GM23338 (cell line): ENCODE results near the gene SLC17A1. TPM values are rescaled to one million over a fixed set of nuclear protein-coding genes. Genes with fewer than 3 reads are reported as not detected.

Experiments
- ATAC-seq: fragments of 200-7000 bp; cut with Tn5 transposase; 3 replicates; pipeline ENCODE4 v1.9.1; 2020
- DNase-seq: peaks from one replicate; pipeline ENCODE4 v3.0.0-alpha.2; 2015; ENCODE audit warnings: low spot score
- H2AFZ ChIP-seq: fragments of 200-600 bp; sonication (generic); 2 replicates; pipeline ENCODE4 v1.8.0; 2016; ENCODE audit warnings: antibody characterized with exemption, mild to moderate bottlenecking, moderate library complexity
- H3F3A ChIP-seq: fragments of 200-600 bp; sonication (generic); replicated peaks from 2 replicates; pipeline ENCODE4 v1.8.0; 2017; ENCODE audit warnings: antibody characterized with exemption, mixed run types, low read depth
- H3K27ac ChIP-seq: fragments of 200-600 bp; sonication (generic); 2 replicates; pipeline ENCODE4 v1.6.1; 2016; ENCODE audit warnings: low read depth
- H3K27me3 ChIP-seq: fragments of 200-600 bp; sonication (generic); 2 replicates; pipeline ENCODE4 v1.8.0; 2016; ENCODE audit warnings: mild to moderate bottlenecking, mixed run types, moderate library complexity; ENCODE audit not compliant: insufficient read depth
- H3K36me3 ChIP-seq: fragments of 200-600 bp; sonication (generic); 2 replicates; pipeline ENCODE4 v1.8.0; 2016; ENCODE audit warnings: mild to moderate bottlenecking; ENCODE audit not compliant: insufficient read depth
- H3K4me1 ChIP-seq: fragments of 200-600 bp; sonication (generic); 2 replicates; pipeline ENCODE4 v1.8.0; 2016; ENCODE audit warnings: mild to moderate bottlenecking, moderate library complexity; ENCODE audit not compliant: insufficient read depth
- H3K4me2 ChIP-seq: fragments of 200-600 bp; sonication (generic); 2 replicates; pipeline ENCODE4 v1.7.1; 2017; ENCODE audit warnings: mixed run types
- H3K4me3 ChIP-seq: fragments of 200-600 bp; sonication (generic); 2 replicates; pipeline ENCODE4 v1.6.1; 2016; ENCODE audit warnings: mixed run types
- H3K79me2 ChIP-seq: fragments of 200-600 bp; sonication (generic); replicated peaks from 2 replicates; pipeline ENCODE4 v1.8.0; 2017; ENCODE audit warnings: mild to moderate bottlenecking; ENCODE audit not compliant: insufficient read depth
- H3K9me2 ChIP-seq: fragments of 200-600 bp; sonication (generic); 2 replicates; pipeline ENCODE4 v1.8.0; 2017; ENCODE audit not compliant: insufficient read depth
- H4K20me1 ChIP-seq: fragments of 200-600 bp; sonication (generic); replicated peaks from 2 replicates; pipeline ENCODE4 v1.8.0; 2017; ENCODE audit warnings: mild to moderate bottlenecking; ENCODE audit not compliant: insufficient read depth
- H3K27ac Mint-ChIP-seq: 2 replicates; pipeline ENCODE4 v1.8.0; 2020; ENCODE audit warnings: inconsistent platforms, mild to moderate bottlenecking, moderate library complexity, mixed read lengths
- H3K27me3 Mint-ChIP-seq: 3 replicates; pipeline ENCODE4 v1.8.0; 2022; ENCODE audit warnings: low read depth, mild to moderate bottlenecking, moderate library complexity, mixed read lengths, inconsistent platforms; ENCODE audit not compliant: insufficient read depth, poor library complexity
- H3K36me3 Mint-ChIP-seq: 3 replicates; pipeline ENCODE4 v1.8.0; 2021; ENCODE audit warnings: low read depth, mild to moderate bottlenecking, inconsistent platforms, moderate library complexity, mixed read lengths
- H3K4me1 Mint-ChIP-seq: 3 replicates; pipeline ENCODE4 v1.8.0; 2020; ENCODE audit warnings: mild to moderate bottlenecking, inconsistent platforms, mixed read lengths
- H3K4me3 Mint-ChIP-seq: 3 replicates; pipeline ENCODE4 v1.8.0; 2021; ENCODE audit warnings: moderate library complexity, mild to moderate bottlenecking, inconsistent platforms, mixed read lengths
- H3K9me3 Mint-ChIP-seq: 3 replicates; pipeline ENCODE4 v1.8.0; 2020; ENCODE audit warnings: moderate library complexity, mild to moderate bottlenecking, inconsistent platforms, mixed read lengths
- EZH2 ChIP-seq: fragments of 200-600 bp; sonication (generic); IDR thresholded peaks from one replicate; pipeline ENCODE4 v1.8.0; 2017; ENCODE audit warnings: antibody characterized with exemption, mild to moderate bottlenecking, low read depth; ENCODE audit not compliant: unreplicated experiment
- EZH2phosphoT487 ChIP-seq: fragments of 200-600 bp; sonication (generic); IDR thresholded peaks from one replicate; pipeline ENCODE4 v1.8.1; 2018; ENCODE audit warnings: antibody characterized with exemption; ENCODE audit not compliant: unreplicated experiment
- JUNB ChIP-seq: IDR thresholded peaks from one replicate; pipeline ENCODE4 v1.6.1; 2016; ENCODE audit warnings: antibody characterized with exemption; ENCODE audit not compliant: unreplicated experiment
- NANOG ChIP-seq: IDR thresholded peaks from 2 replicates; pipeline ENCODE4 v1.6.1; 2016; ENCODE audit warnings: antibody characterized with exemption, borderline replicate concordance
- POLR2AphosphoS5 ChIP-seq: IDR thresholded peaks from 2 replicates; pipeline ENCODE4 v1.6.1; 2016; ENCODE audit warnings: antibody characterized with exemption, low read depth
- STAT1 ChIP-seq: IDR thresholded peaks from one replicate; pipeline ENCODE4 v1.6.1; 2016; ENCODE audit warnings: antibody characterized with exemption; ENCODE audit not compliant: unreplicated experiment
- ZNF331 ChIP-seq: fragments of 250-450 bp; sonication (Bioruptor Pico); IDR thresholded peaks from 2 replicates; pipeline ENCODE4 v1.5.0; 2020; ENCODE audit warnings: low read depth, mild to moderate bottlenecking, moderate library complexity
- polyA plus RNA-seq: library from polyadenylated mRNA; unstranded; fragments of >200 nt; fragmentation: Nextera tagmentation; extraction: Ambion mirVana; gene quantifications from 2 replicates; pipeline ENCODE4 v1.2.1, GENCODE V29; 2016
- total RNA-seq: library from RNA; depleted of rRNA; stranded (reverse); fragments of >200 nt; shearing (Covaris generic); gene quantifications from 2 replicates; pipeline ENCODE4 v1.2.3, GENCODE V29; 2014
- TF ChIP-seq, protein P1 (sequence below): fragments of 250-450 bp; sonication (Bioruptor Pico); IDR thresholded peaks from 2 replicates; pipeline ENCODE4 v1.5.0; 2020; ENCODE audit warnings: mild to moderate bottlenecking, moderate library complexity
- TF ChIP-seq, protein P2 (sequence below), 2 experiments: fragments of 200-600 bp in 1 of 2; sonication (generic) in 1 of 2; conservative IDR thresholded peaks; 2 replicates each; pipeline versions ENCODE4 v1.5.1 to v1.6.1; 2016 to 2017; ENCODE audit warnings: antibody characterized with exemption in 2 of 2, low read depth in 2 of 2, mild to moderate bottlenecking in 2 of 2, moderate library complexity in 1 of 2
- TF ChIP-seq, protein P3 (sequence below): IDR thresholded peaks from one replicate; pipeline ENCODE4 v1.6.1; 2018; ENCODE audit warnings: antibody characterized with exemption; ENCODE audit not compliant: unreplicated experiment
- TF ChIP-seq, protein P4 (sequence below): IDR thresholded peaks from 2 replicates; pipeline ENCODE4 v1.6.1; 2016; ENCODE audit warnings: antibody characterized with exemption

The SLC17A1 gene
- total and polyA plus RNA-seq, 2 experiments from 2014 or later = not detected

DNA sequence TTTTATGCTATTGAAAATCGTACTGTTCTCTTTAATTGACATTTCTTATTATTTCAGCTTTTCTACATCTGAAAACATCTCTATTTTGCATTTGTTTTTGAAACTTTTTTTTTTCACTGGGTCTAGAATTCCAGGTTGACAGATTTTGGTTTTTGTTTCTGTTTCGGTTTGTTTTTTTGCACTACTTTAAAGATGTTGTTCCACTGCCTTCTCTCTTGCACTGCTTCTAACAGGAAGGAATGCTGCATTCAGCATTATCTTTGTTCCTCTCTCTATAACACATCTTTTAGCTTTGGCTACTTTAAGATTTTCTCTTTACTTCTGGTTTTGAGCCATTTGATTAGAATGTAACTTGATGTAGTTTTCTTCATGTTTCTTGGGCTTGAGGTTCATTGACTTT, 20.1 kb upstream of the SLC17A1 start (continued):
- TF ChIP-seq, protein P1, sequence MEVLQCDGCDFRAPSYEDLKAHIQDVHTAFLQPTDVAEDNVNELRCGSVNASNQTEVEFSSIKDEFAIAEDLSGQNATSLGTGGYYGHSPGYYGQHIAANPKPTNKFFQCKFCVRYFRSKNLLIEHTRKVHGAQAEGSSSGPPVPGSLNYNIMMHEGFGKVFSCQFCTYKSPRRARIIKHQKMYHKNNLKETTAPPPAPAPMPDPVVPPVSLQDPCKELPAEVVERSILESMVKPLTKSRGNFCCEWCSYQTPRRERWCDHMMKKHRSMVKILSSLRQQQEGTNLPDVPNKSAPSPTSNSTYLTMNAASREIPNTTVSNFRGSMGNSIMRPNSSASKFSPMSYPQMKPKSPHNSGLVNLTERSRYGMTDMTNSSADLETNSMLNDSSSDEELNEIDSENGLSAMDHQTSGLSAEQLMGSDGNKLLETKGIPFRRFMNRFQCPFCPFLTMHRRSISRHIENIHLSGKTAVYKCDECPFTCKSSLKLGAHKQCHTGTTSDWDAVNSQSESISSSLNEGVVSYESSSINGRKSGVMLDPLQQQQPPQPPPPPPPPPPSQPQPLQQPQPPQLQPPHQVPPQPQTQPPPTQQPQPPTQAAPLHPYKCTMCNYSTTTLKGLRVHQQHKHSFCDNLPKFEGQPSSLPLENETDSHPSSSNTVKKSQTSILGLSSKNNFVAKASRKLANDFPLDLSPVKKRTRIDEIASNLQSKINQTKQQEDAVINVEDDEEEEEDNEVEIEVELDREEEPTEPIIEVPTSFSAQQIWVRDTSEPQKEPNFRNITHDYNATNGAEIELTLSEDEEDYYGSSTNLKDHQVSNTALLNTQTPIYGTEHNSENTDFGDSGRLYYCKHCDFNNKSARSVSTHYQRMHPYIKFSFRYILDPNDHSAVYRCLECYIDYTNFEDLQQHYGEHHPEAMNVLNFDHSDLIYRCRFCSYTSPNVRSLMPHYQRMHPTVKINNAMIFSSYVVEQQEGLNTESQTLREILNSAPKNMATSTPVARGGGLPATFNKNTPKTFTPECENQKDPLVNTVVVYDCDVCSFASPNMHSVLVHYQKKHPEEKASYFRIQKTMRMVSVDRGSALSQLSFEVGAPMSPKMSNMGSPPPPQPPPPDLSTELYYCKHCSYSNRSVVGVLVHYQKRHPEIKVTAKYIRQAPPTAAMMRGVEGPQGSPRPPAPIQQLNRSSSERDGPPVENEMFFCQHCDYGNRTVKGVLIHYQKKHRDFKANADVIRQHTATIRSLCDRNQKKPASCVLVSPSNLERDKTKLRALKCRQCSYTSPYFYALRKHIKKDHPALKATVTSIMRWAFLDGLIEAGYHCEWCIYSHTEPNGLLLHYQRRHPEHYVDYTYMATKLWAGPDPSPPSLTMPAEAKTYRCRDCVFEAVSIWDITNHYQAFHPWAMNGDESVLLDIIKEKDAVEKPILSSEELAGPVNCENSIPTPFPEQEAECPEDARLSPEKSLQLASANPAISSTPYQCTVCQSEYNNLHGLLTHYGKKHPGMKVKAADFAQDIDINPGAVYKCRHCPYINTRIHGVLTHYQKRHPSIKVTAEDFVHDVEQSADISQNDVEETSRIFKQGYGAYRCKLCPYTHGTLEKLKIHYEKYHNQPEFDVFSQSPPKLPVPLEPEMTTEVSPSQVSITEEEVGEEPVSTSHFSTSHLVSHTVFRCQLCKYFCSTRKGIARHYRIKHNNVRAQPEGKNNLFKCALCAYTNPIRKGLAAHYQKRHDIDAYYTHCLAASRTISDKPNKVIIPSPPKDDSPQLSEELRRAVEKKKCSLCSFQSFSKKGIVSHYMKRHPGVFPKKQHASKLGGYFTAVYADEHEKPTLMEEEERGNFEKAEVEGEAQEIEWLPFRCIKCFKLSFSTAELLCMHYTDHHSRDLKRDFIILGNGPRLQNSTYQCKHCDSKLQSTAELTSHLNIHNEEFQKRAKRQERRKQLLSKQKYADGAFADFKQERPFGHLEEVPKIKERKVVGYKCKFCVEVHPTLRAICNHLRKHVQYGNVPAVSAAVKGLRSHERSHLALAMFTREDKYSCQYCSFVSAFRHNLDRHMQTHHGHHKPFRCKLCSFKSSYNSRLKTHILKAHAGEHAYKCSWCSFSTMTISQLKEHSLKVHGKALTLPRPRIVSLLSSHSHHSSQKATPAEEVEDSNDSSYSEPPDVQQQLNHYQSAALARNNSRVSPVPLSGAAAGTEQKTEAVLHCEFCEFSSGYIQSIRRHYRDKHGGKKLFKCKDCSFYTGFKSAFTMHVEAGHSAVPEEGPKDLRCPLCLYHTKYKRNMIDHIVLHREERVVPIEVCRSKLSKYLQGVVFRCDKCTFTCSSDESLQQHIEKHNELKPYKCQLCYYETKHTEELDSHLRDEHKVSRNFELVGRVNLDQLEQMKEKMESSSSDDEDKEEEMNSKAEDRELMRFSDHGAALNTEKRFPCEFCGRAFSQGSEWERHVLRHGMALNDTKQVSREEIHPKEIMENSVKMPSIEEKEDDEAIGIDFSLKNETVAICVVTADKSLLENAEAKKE = no peak
- TF ChIP-seq, protein P2, sequence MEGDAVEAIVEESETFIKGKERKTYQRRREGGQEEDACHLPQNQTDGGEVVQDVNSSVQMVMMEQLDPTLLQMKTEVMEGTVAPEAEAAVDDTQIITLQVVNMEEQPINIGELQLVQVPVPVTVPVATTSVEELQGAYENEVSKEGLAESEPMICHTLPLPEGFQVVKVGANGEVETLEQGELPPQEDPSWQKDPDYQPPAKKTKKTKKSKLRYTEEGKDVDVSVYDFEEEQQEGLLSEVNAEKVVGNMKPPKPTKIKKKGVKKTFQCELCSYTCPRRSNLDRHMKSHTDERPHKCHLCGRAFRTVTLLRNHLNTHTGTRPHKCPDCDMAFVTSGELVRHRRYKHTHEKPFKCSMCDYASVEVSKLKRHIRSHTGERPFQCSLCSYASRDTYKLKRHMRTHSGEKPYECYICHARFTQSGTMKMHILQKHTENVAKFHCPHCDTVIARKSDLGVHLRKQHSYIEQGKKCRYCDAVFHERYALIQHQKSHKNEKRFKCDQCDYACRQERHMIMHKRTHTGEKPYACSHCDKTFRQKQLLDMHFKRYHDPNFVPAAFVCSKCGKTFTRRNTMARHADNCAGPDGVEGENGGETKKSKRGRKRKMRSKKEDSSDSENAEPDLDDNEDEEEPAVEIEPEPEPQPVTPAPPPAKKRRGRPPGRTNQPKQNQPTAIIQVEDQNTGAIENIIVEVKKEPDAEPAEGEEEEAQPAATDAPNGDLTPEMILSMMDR (conservative IDR thresholded peaks at IDR 0.05; ENCODE audit: low read depth in 2 of 2) = no peak
- TF ChIP-seq ZNF331 (no peak), NANOG (no peak), JUNB (no peak), EZH2phosphoT487 (no peak), STAT1 (no peak)

DNA sequence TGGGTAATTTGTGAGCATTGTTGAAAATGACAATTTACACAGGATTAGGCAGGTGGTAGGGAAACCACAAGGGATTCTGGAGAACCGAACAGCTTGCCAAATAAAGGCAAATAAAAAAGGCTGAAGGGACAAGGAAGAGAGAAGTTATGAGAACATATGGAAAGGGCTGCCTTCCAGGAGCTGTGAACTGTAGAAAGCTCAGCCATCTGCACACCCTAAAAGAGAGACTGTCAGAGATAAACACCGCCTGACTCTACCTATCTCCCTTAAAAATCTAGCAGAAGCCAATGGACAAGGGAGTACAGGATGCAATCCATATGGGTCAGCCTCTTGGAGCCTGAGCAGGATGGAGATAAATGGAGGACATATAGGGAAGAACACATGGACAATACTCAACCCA, 12.7 kb upstream of the SLC17A1 start:
- H3K9me3 Mint-ChIP-seq = no peaks in the 10 kb centered on the region
- peaks cover under 1% of the 10 kb centered on the region; the same call in 2 of the 3 replicates for H3K4me1 Mint-ChIP-seq
- no peak for ATAC-seq
- no peak overlapping the region for H3K27ac Mint-ChIP-seq
- Histone ChIP-seq H2AFZ (no peak overlapping the region), H3K4me1 (peaks cover 1% of the 10 kb centered on the region; the same call in 1 of the 2 replicates), H3K9me2 (peaks cover 7% of the 10 kb centered on the region), H3K4me2 (no peak overlapping the region), H3K27me3 (no peaks in the 10 kb centered on the region), H3K36me3 (no peaks in the 10 kb centered on the region), H3F3A (no peaks in the 10 kb centered on the region), H3K27ac (no peak overlapping the region), H3K79me2 (no peaks in the 10 kb centered on the region), H3K4me3 (no peak overlapping the region), H4K20me1 (no peaks in the 10 kb centered on the region)
- no peak overlapping the region for H3K4me3 Mint-ChIP-seq
- H3K27me3 Mint-ChIP-seq = no peaks in the 10 kb centered on the region
- DNase-seq = no peak
- no peaks in the 10 kb centered on the region for H3K36me3 Mint-ChIP-seq
- TF ChIP-seq, protein P2 (conservative IDR thresholded peaks at IDR 0.05; ENCODE audit: low read depth in 2 of 2) = no peak
- TF ChIP-seq ZNF331 = no peak
- TF ChIP-seq, protein P3, sequence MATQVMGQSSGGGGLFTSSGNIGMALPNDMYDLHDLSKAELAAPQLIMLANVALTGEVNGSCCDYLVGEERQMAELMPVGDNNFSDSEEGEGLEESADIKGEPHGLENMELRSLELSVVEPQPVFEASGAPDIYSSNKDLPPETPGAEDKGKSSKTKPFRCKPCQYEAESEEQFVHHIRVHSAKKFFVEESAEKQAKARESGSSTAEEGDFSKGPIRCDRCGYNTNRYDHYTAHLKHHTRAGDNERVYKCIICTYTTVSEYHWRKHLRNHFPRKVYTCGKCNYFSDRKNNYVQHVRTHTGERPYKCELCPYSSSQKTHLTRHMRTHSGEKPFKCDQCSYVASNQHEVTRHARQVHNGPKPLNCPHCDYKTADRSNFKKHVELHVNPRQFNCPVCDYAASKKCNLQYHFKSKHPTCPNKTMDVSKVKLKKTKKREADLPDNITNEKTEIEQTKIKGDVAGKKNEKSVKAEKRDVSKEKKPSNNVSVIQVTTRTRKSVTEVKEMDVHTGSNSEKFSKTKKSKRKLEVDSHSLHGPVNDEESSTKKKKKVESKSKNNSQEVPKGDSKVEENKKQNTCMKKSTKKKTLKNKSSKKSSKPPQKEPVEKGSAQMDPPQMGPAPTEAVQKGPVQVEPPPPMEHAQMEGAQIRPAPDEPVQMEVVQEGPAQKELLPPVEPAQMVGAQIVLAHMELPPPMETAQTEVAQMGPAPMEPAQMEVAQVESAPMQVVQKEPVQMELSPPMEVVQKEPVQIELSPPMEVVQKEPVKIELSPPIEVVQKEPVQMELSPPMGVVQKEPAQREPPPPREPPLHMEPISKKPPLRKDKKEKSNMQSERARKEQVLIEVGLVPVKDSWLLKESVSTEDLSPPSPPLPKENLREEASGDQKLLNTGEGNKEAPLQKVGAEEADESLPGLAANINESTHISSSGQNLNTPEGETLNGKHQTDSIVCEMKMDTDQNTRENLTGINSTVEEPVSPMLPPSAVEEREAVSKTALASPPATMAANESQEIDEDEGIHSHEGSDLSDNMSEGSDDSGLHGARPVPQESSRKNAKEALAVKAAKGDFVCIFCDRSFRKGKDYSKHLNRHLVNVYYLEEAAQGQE = no peak
- no peak for TF ChIP-seq JUNB
- no peak for TF ChIP-seq POLR2AphosphoS5
- TF ChIP-seq EZH2 = no peak
- TF ChIP-seq, protein P4, sequence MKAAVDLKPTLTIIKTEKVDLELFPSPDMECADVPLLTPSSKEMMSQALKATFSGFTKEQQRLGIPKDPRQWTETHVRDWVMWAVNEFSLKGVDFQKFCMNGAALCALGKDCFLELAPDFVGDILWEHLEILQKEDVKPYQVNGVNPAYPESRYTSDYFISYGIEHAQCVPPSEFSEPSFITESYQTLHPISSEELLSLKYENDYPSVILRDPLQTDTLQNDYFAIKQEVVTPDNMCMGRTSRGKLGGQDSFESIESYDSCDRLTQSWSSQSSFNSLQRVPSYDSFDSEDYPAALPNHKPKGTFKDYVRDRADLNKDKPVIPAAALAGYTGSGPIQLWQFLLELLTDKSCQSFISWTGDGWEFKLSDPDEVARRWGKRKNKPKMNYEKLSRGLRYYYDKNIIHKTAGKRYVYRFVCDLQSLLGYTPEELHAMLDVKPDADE = no peak
